Upper lobe of left lung (tissue), 4 donors: ENCODE data around the gene ZNF546.

Source experiments
- EP300 ChIP-seq, 4 donors: sonication (generic); formaldehyde crosslinking; IDR thresholded peaks; one replicate each; pipeline ENCODE4 v1.5.1; 2017; ENCODE audit warnings: antibody characterized with exemption in 4 of 4, control low read depth in 2 of 4
- POLR2AphosphoS5 ChIP-seq, 2 donors: sonication (generic); formaldehyde crosslinking; IDR thresholded peaks; one replicate each; pipeline ENCODE4 v1.5.1; 2017; ENCODE audit warnings: antibody characterized with exemption in 2 of 2

DNA sequence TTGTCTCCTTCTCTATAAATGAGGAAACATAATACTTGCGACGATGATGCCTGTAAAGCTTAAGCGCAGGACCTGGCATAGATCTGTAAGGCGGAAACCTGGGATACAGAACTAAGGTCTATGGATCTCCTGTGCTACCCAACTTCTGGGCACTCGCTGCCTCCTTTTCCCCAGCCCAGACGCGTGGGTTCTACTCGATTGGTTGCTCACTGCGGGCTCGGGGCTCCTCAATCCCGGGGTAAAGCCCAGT, 26.5 kb upstream of the ZNF546 start:
- no peak for TF ChIP-seq POLR2AphosphoS5 (IDR thresholded peaks at IDR 0.05)
- no peak for TF ChIP-seq EP300 (IDR thresholded peaks at IDR 0.05)
